Pons (tissue), 1 donor: Measurements from ENCODE around the gene ARHGAP18.

Experiments used
- DNase-seq: peaks from one replicate; pipeline ENCODE4 v3.0.0-alpha.2; 2016; ENCODE audit warnings: low spot score

ARHGAP18 gene

GRCh38 chr6:129643968-129644367 is 66.0 kb downstream of the ARHGAP18 start:
- no peak for DNase-seq

- no peak for DNase-seq
Measured at GRCh38 chr6:129643176-129643575, 66.8 kb downstream of the ARHGAP18 start.

- no peak for DNase-seq
Measured at GRCh38 chr6:129642322-129642721, 67.7 kb downstream of the ARHGAP18 start.

GRCh38 chr6:129641344-129641743 is 68.6 kb downstream of the ARHGAP18 start:
- DNase-seq = no peak

- DNase-seq = no peak
Measured at GRCh38 chr6:129638686-129639085, 71.3 kb downstream of the ARHGAP18 start.

GRCh38 chr6:129638055-129638684 is 71.8 kb downstream of the ARHGAP18 start:
- DNase-seq = no peak

GRCh38 chr6:129637340-129638054 is 72.5 kb downstream of the ARHGAP18 start:
- no peak for DNase-seq

GRCh38 chr6:129635396-129636130 is 74.4 kb downstream of the ARHGAP18 start:
- no peak for DNase-seq

GRCh38 chr6:129634411-129635230 is 75.4 kb downstream of the ARHGAP18 start:
- no peak for DNase-seq

- DNase-seq = no peak
Measured at GRCh38 chr6:129633529-129633928, 76.4 kb downstream of the ARHGAP18 start.

GRCh38 chr6:129632172-129632613 is 77.8 kb downstream of the ARHGAP18 start:
- no peak for DNase-seq

- no peak for DNase-seq
Measured at GRCh38 chr6:129631070-129631469, 78.9 kb downstream of the ARHGAP18 start.

GRCh38 chr6:129630596-129630995 is 79.4 kb downstream of the ARHGAP18 start:
- DNase-seq = no peak

- DNase-seq = no peak
Measured at GRCh38 chr6:129628101-129628815, 81.7 kb downstream of the ARHGAP18 start.

GRCh38 chr6:129624488-129624887 is 85.5 kb downstream of the ARHGAP18 start:
- no peak for DNase-seq

- DNase-seq = no peak
Measured at GRCh38 chr6:129623008-129623732, 86.8 kb downstream of the ARHGAP18 start.

- no peak for DNase-seq
Measured at GRCh38 chr6:129621252-129621651, 88.7 kb downstream of the ARHGAP18 start.

- no peak for DNase-seq
Measured at GRCh38 chr6:129620234-129620610, 89.8 kb downstream of the ARHGAP18 start.

- DNase-seq = no peak
Measured at GRCh38 chr6:129619579-129620233, 90.3 kb downstream of the ARHGAP18 start.

GRCh38 chr6:129617986-129618385 is 92.0 kb downstream of the ARHGAP18 start:
- no peak for DNase-seq
